Keratinocyte (primary cell): Measurements from ENCODE around the gene SLC29A1. TPM values are rescaled to one million over a fixed set of nuclear protein-coding genes. Genes with fewer than 3 reads are reported as not detected.

Experiments
- DNase-seq: peaks from one replicate; pipeline ENCODE4 v3.0.0-alpha.2; 2011; ENCODE audit warnings: low read depth, missing footprints, low spot score
- FAIRE-seq: peaks from 2 replicates; lab custom pipeline; 2011; peaks lifted over from hg19 to GRCh38; lab: Jason Lieb, UNC
- H2AFZ ChIP-seq: 2 replicates; pipeline ENCODE4 v1.6.0; 2012; ENCODE audit warnings: low read length, control low read depth, inconsistent platforms; ENCODE audit not compliant: control insufficient read depth
- H3K27ac ChIP-seq: 2 replicates; pipeline ENCODE4 v1.5.1; 2011; ENCODE audit warnings: low read length; ENCODE audit not compliant: control insufficient read depth, insufficient read depth
- H3K27me3 ChIP-seq: 3 replicates; pipeline ENCODE4 v1.6.0; 2011; ENCODE audit warnings: low read length; ENCODE audit not compliant: control insufficient read depth, insufficient read depth; ENCODE audit errors: extremely low read depth
- H3K36me3 ChIP-seq, 2 experiments: 2 replicates in 1 of 2; 3 replicates in 1 of 2; pipeline ENCODE4 v1.5.1; 2011; ENCODE audit warnings: low read length in 2 of 2, mild to moderate bottlenecking in 1 of 2; ENCODE audit not compliant: control insufficient read depth in 2 of 2, insufficient read depth in 2 of 2; ENCODE audit errors: extremely low read depth in 1 of 2
- H3K4me1 ChIP-seq: 3 replicates; pipeline ENCODE4 v1.5.1; 2011; ENCODE audit warnings: low read length; ENCODE audit not compliant: control insufficient read depth, insufficient read depth; ENCODE audit errors: extremely low read depth
- H3K4me2 ChIP-seq: 3 replicates; pipeline ENCODE4 v1.6.0; 2011; ENCODE audit warnings: low read depth, low read length; ENCODE audit not compliant: control insufficient read depth, insufficient read depth; ENCODE audit errors: extremely low read depth
- H3K4me3 ChIP-seq, 3 experiments: fragments of 200-600 bp in 1 of 3; sonication (generic) in 1 of 3; 2 replicates in 2 of 3; 3 replicates in 1 of 3; pipeline ENCODE4 v1.5.1; 2011 to 2016; ENCODE audit warnings: low read length in 3 of 3, mild to moderate bottlenecking in 3 of 3, control low read depth in 2 of 3, inconsistent platforms in 1 of 3, low read depth in 1 of 3, mixed read lengths in 1 of 3, mixed run types in 1 of 3, moderate library complexity in 1 of 3; ENCODE audit not compliant: control insufficient read depth in 2 of 3, insufficient read depth in 2 of 3; ENCODE audit errors: extremely low read depth in 1 of 3
- H3K79me2 ChIP-seq: 2 replicates; pipeline ENCODE4 v1.6.0; 2012; ENCODE audit warnings: low read length; ENCODE audit not compliant: control insufficient read depth, insufficient read depth
- H3K9ac ChIP-seq: 3 replicates; pipeline ENCODE4 v1.6.0; 2011; ENCODE audit warnings: low read length; ENCODE audit not compliant: control insufficient read depth, insufficient read depth; ENCODE audit errors: extremely low read depth
- H3K9me1 ChIP-seq: 3 replicates; pipeline ENCODE4 v1.6.0; 2011; ENCODE audit warnings: low read length; ENCODE audit not compliant: control insufficient read depth, insufficient read depth; ENCODE audit errors: extremely low read depth
- H3K9me3 ChIP-seq: 2 replicates; pipeline ENCODE4 v1.5.1; 2012; ENCODE audit warnings: low read depth, low read length; ENCODE audit not compliant: control insufficient read depth
- H4K20me1 ChIP-seq: 3 replicates; pipeline ENCODE4 v1.6.0; 2011; ENCODE audit warnings: low read length; ENCODE audit not compliant: control insufficient read depth, insufficient read depth; ENCODE audit errors: extremely low read depth
- CTCF ChIP-seq, 3 experiments: IDR thresholded peaks in 1 of 3; conservative IDR thresholded peaks in 1 of 3; optimal IDR thresholded peaks in 1 of 3; 2 replicates in 2 of 3; 3 replicates in 1 of 3; pipeline versions ENCODE3 to v1.5.1; 2011; ENCODE audit warnings: low read length in 3 of 3, mild to moderate bottlenecking in 3 of 3, moderate library complexity in 2 of 3, control low read depth in 1 of 3, inconsistent platforms in 1 of 3; ENCODE audit not compliant: insufficient read depth in 2 of 3; ENCODE audit errors: extremely low read depth in 1 of 3
- EZH2 ChIP-seq: IDR thresholded peaks from one replicate; pipeline ENCODE4 v1.6.1; 2012; ENCODE audit warnings: inconsistent platforms, mild to moderate bottlenecking, low read length, moderate library complexity
- dilution Hi-C: fragments of 300-500 bp; cut with MboI; formaldehyde crosslinking; loops from one replicate; pipeline ENCODE4 v1.7.0; 2020; ENCODE audit warnings: low sequenced_read_pairs; ENCODE audit not compliant: extremely low pct_ligation_motif_present
- polyA plus RNA-seq, 5 experiments: library from polyadenylated mRNA; depleted of rRNA in 3 of 5; stranded (reverse) in 3 of 5; stranded (forward) in 1 of 5; unstranded in 1 of 5; fragments of >200 nt; gene quantifications; 1 replicate in 1 of 5; 2 replicates in 3 of 5; 3 replicates in 1 of 5; pipeline versions ENCODE4 v1.2.1 to v1.2.3, GENCODE V29; 2011 to 2012; ENCODE audit warnings: missing spikeins in 2 of 5, low read depth in 1 of 5, low replicate concordance in 1 of 5

The SLC29A1 gene
- polyA plus RNA-seq, 1 donor (not counting 4 experiments of a cell fraction or from before 2014, with no cell fraction given): 51.0 TPM

GRCh38 chr6:44243345-44243744 is 19.9 kb downstream of the SLC29A1 start:
- FAIRE-seq (no peak), DNase-seq (no peak)
- H3K27me3 ChIP-seq: no peaks in the 10 kb centered on the region
- dilution Hi-C loops: no loop called here
- no peak for TF ChIP-seq CTCF (optimal IDR thresholded peaks at IDR 0.05 in 1 of 3, IDR thresholded peaks at IDR 0.05 in 1 of 3, conservative IDR thresholded peaks at IDR 0.05 in 1 of 3; ENCODE audit: extremely low read depth in 1 of 3, insufficient read depth in 2 of 3, low read length in 3 of 3)
- TF ChIP-seq EZH2: no peak
- H3K36me3 ChIP-seq: no peaks in the 10 kb centered on the region
- no peaks in the 10 kb centered on the region for H3K9me3 ChIP-seq
- H2AFZ ChIP-seq: no peak overlapping the region
- no peak overlapping the region for H3K4me3 ChIP-seq
- H4K20me1 ChIP-seq: peaks cover 11% of the 10 kb centered on the region
- peaks cover 15% of the 10 kb centered on the region for H3K79me2 ChIP-seq
- no peak overlapping the region for H3K4me2 ChIP-seq
- H3K4me1 ChIP-seq: peaks cover 18% of the 10 kb centered on the region
- H3K9ac ChIP-seq: no peak overlapping the region
- H3K27ac ChIP-seq: no peak overlapping the region
- H3K9me1 ChIP-seq: no peaks in the 10 kb centered on the region

GRCh38 chr6:44245391-44245911 is 22.1 kb downstream of the SLC29A1 start:
- Histone ChIP-seq H4K20me1 (peaks cover 30% of the 10 kb centered on the region), H3K27me3 (no peaks in the 10 kb centered on the region), H3K9ac (peak overlapping the region; percentile 100), H3K4me3 (peak overlapping the region; percentile 97 to 100 (median 99)), H3K9me1 (peaks cover 5% of the 10 kb centered on the region), H3K4me1 (peaks cover 19% of the 10 kb centered on the region), H3K36me3 (peaks cover 16 to 20% of the 10 kb centered on the region in 2 experiments), H3K27ac (no peak overlapping the region), H2AFZ (peak overlapping the region; percentile 90), H3K9me3 (no peaks in the 10 kb centered on the region), H3K79me2 (peaks cover 36% of the 10 kb centered on the region), H3K4me2 (peak overlapping the region; percentile 91)
- dilution Hi-C loops: no loop called here
- DNase-seq: no peak
- no peak for FAIRE-seq
- TF ChIP-seq CTCF (optimal IDR thresholded peaks at IDR 0.05 in 1 of 3, IDR thresholded peaks at IDR 0.05 in 1 of 3, conservative IDR thresholded peaks at IDR 0.05 in 1 of 3; ENCODE audit: extremely low read depth in 1 of 3, insufficient read depth in 2 of 3, low read length in 3 of 3) (no peak), EZH2 (no peak)
